GM12878 (cell line): Measurements from ENCODE around the gene MLNR. TPM values are rescaled to one million over a fixed set of nuclear protein-coding genes. Genes with fewer than 3 reads are reported as not detected.

Experiments
- ATAC-seq: fragments of 200-7000 bp; cut with Tn5 transposase; 3 replicates; pipeline ENCODE4 v1.9.1; 2020; ENCODE audit warnings: mild to moderate bottlenecking, moderate library complexity
- BruUV-seq: library from RNA; stranded (reverse); fragments of 400-500 nt; replicated peaks from 2 replicates; lab custom pipeline; 2021; lab: Mats Ljungman, UMichigan
- CTCF ChIA-PET: fragments of 300-600 bp; sonication (Branson Sonifier 250); formaldehyde crosslinking; extraction: SDS; loops from one replicate; lab custom pipeline; 2021; ENCODE audit warnings: inconsistent platforms; lab: Yijun Ruan, JAX
- POLR2A ChIA-PET: fragments of 350-600 bp; formaldehyde crosslinking; extraction: SDS; loops from one replicate; lab custom pipeline; 2021; ENCODE audit warnings: inconsistent platforms; lab: Charles Lee
- RAD21 ChIA-PET: fragments of 300-600 bp; sonication (Branson Sonifier 250); formaldehyde crosslinking; loops from one replicate; lab custom pipeline; 2023; ENCODE audit warnings: antibody characterized with exemption; ENCODE audit not compliant: unreplicated experiment; lab: Charles Lee
- SMC1A ChIA-PET: fragments of 300-600 bp; sonication (Branson Sonifier 250); formaldehyde crosslinking; loops from one replicate; lab custom pipeline; 2023; ENCODE audit not compliant: unreplicated experiment, uncharacterized antibody; lab: Charles Lee
- DNase-seq: peaks from one replicate; pipeline ENCODE4 v3.0.0-alpha.2; 2011; ENCODE audit warnings: low read depth, low spot score
- FAIRE-seq: peaks from 3 replicates; lab custom pipeline; 2011; peaks lifted over from hg19 to GRCh38; lab: Jason Lieb, UNC
- H2AFZ ChIP-seq: 2 replicates; pipeline ENCODE4 v1.6.0; 2011; ENCODE audit warnings: low read depth, low read length, control low read depth; ENCODE audit not compliant: control insufficient read depth
- H3K27ac ChIP-seq: 2 replicates; pipeline ENCODE4 v1.5.1; 2011; ENCODE audit warnings: control low read depth; ENCODE audit not compliant: control insufficient read depth, insufficient read depth
- H3K27me3 ChIP-seq, 2 experiments: replicated peaks in 1 of 2; 2 replicates each; pipeline versions ENCODE4 v1.6.0 to v1.6.1; 2011; ENCODE audit warnings: low read length in 1 of 2; ENCODE audit not compliant: control insufficient read depth in 2 of 2, insufficient read depth in 2 of 2
- H3K36me3 ChIP-seq, 2 experiments: 2 replicates each; pipeline ENCODE4 v1.5.1; 2011; ENCODE audit warnings: low read length in 1 of 2; ENCODE audit not compliant: control insufficient read depth in 2 of 2, insufficient read depth in 2 of 2
- H3K4me1 ChIP-seq: 2 replicates; pipeline ENCODE4 v1.6.1; 2011; ENCODE audit warnings: mild to moderate bottlenecking, low read length, moderate library complexity, mixed read lengths; ENCODE audit not compliant: control insufficient read depth, insufficient read depth
- H3K4me2 ChIP-seq: 2 replicates; pipeline ENCODE4 v1.6.0; 2011; ENCODE audit warnings: control low read depth; ENCODE audit not compliant: control insufficient read depth, insufficient read depth
- H3K4me3 ChIP-seq: fragments of 200-600 bp; sonication (generic); 2 replicates; pipeline ENCODE4 v1.5.1; 2016
- H3K79me2 ChIP-seq: 2 replicates; pipeline ENCODE4 v1.6.0; 2011; ENCODE audit warnings: low read length; ENCODE audit not compliant: control insufficient read depth, insufficient read depth
- H3K9ac ChIP-seq: 2 replicates; pipeline ENCODE4 v1.8.0; 2011; ENCODE audit warnings: low read length, control low read depth, mixed read lengths; ENCODE audit not compliant: control insufficient read depth, insufficient read depth
- H3K9me3 ChIP-seq: replicated peaks from 3 replicates; pipeline ENCODE4 v1.5.1; 2011; ENCODE audit warnings: mild to moderate bottlenecking, low read length; ENCODE audit not compliant: control insufficient read depth, insufficient read depth
- H4K20me1 ChIP-seq: 2 replicates; pipeline ENCODE4 v1.6.0; 2011; ENCODE audit not compliant: control insufficient read depth, insufficient read depth
- ATF7 ChIP-seq: fragments of 450-650 bp; IDR thresholded peaks from 2 replicates; pipeline ENCODE4 v1.6.1; 2016; ENCODE audit warnings: low read depth, mild to moderate bottlenecking
- ESRRA ChIP-seq: IDR thresholded peaks from 2 replicates; pipeline ENCODE4 v1.6.1; 2012; ENCODE audit warnings: mild to moderate bottlenecking, low read length, improper control_type of control experiment
- FOXM1 ChIP-seq: IDR thresholded peaks from 2 replicates; pipeline ENCODE4 v1.6.1; 2012; ENCODE audit warnings: low read depth, mild to moderate bottlenecking, inconsistent platforms, low read length, moderate library complexity
- HDAC6 ChIP-seq: fragments of 200-600 bp; sonication (generic); IDR thresholded peaks from one replicate; pipeline ENCODE4 v1.8.0; 2017; ENCODE audit warnings: antibody characterized with exemption; ENCODE audit not compliant: unreplicated experiment
- POLR2AphosphoS2 ChIP-seq: IDR thresholded peaks from 2 replicates; pipeline ENCODE4 v1.6.1; 2011; ENCODE audit warnings: low read depth, mild to moderate bottlenecking, low read length, improper control_type of control experiment, moderate library complexity
- ZNF384 ChIP-seq: IDR thresholded peaks from 2 replicates; pipeline ENCODE4 v1.6.1; 2012; ENCODE audit warnings: low read depth, mild to moderate bottlenecking, low read length, improper control_type of control experiment, borderline replicate concordance
- WGBS: methylation state at CpG from one replicate; pipeline ENCODE4 v1.1.6; 2016; ENCODE audit warnings: low lambda C conversion rate; ENCODE audit not compliant: insufficient replicate concordance, insufficient coverage; ENCODE audit errors: missing lambda C conversion rate; 5-methylcytosine and 5-hydroxymethylcytosine counted together
- in situ Hi-C: fragments of 300-500 bp; cut with MboI; formaldehyde crosslinking; loops from 9 replicates; pipeline ENCODE4 v1.14.3; 2018; ENCODE audit warnings: mixed read lengths
- intact Hi-C: fragments of 100-400 bp; cut with micrococcal nuclease; formaldehyde crosslinking; loops from one replicate; pipeline ENCODE4 v1.14.2; 2022; ENCODE audit not compliant: unreplicated experiment
- polyA plus RNA-seq, 11 experiments: library from polyadenylated mRNA; depleted of rRNA in 4 of 11; unstranded in 6 of 11; stranded (reverse) in 5 of 11; fragments of >200 nt; fragmentation: Nextera tagmentation in 4 of 11; fragmentation: Illumina TruSeq in 1 of 11; extraction: Ambion mirVana in 4 of 11; extraction: Trizol in 1 of 11; gene quantifications; 1 replicate in 1 of 11; 2 replicates in 10 of 11; pipeline versions ENCODE4 v1.2.1 to v1.2.3, GENCODE V29; 2011 to 2016; ENCODE audit warnings: inconsistent platforms in 2 of 11, missing spikeins in 2 of 11, low read depth in 1 of 11
- total RNA-seq, 4 experiments: library from RNA; depleted of rRNA in 3 of 4; stranded (reverse); fragments of >200 nt in 3 of 4; fragmentation: Illumina TruSeq in 1 of 4; extraction: Trizol in 1 of 4; gene quantifications; 2 replicates each; pipeline versions ENCODE4 v1.2.1 to v1.2.3, GENCODE V29; 2013 to 2021
- TF ChIP-seq, protein P1 (sequence below): fragments of 450-650 bp; formaldehyde crosslinking; IDR thresholded peaks from 2 replicates; pipeline ENCODE4 v1.4.0; 2020; ENCODE audit warnings: mild to moderate bottlenecking, moderate library complexity

The MLNR gene
- total and polyA plus RNA-seq, 10 of the 15 experiments (the other 5 are each of a cell fraction or from before 2014, with no cell fraction given) = not detected

DNA sequence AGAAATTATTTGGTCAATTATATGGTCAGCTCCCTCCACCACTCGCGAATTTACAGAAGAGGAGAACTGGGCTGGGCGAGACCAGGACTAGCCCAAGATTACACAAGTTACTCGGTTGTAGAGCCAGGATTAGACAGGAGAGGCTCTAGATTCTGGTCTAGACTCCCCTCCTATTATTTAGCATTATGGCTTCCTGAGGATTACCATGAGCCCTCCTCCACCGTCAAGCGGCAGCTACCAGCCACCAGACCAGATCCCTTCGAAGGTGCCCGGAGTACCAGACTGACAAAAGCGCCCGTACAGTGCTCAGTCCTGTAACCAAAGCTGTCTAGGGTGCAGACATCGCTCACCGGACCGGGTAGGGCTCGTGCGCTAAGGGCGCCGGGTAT, 497 bp upstream of the MLNR start:
- FAIRE-seq (no peak), DNase-seq (no peak), ATAC-seq (no peak)
- intact Hi-C loops = no loop called here
- SMC1A ChIA-PET = no interaction called here
- H3K27me3 ChIP-seq = peaks cover 0 to 5% of the 10 kb centered on the region in 2 experiments; a peak in 3 of 4 replicates
- H3K79me2 ChIP-seq = no peaks in the 10 kb centered on the region
- H3K9ac ChIP-seq = no peak overlapping the region
- in situ Hi-C loops = no loop called here
- H2AFZ ChIP-seq = peak overlapping the region; percentile 31; the same call in 1 of the 2 replicates
- H3K4me2 ChIP-seq = peak overlapping the region; percentile 53
- H3K4me3 ChIP-seq = no peak overlapping the region
- peaks cover 4% of the 10 kb centered on the region for H3K4me1 ChIP-seq
- no peak overlapping the region for H3K27ac ChIP-seq
- peaks cover 2% of the 10 kb centered on the region; the same call in 1 of the 3 replicates for H3K9me3 ChIP-seq
- RAD21 ChIA-PET = no interaction called here
- POLR2A ChIA-PET = no interaction called here
- H3K36me3 ChIP-seq = no peaks in the 10 kb centered on the region
- 49% methylated on average over 17 of the region's 17 CpGs for WGBS
- no TSS peak for BruUV-seq
- CTCF ChIA-PET = no interaction called here
- no peaks in the 10 kb centered on the region for H4K20me1 ChIP-seq
- TF ChIP-seq POLR2AphosphoS2 (no peak), ZNF384 (no peak), FOXM1 (no peak), ESRRA (no peak), ATF7 (no peak), HDAC6 (no peak)
- TF ChIP-seq, protein P1, sequence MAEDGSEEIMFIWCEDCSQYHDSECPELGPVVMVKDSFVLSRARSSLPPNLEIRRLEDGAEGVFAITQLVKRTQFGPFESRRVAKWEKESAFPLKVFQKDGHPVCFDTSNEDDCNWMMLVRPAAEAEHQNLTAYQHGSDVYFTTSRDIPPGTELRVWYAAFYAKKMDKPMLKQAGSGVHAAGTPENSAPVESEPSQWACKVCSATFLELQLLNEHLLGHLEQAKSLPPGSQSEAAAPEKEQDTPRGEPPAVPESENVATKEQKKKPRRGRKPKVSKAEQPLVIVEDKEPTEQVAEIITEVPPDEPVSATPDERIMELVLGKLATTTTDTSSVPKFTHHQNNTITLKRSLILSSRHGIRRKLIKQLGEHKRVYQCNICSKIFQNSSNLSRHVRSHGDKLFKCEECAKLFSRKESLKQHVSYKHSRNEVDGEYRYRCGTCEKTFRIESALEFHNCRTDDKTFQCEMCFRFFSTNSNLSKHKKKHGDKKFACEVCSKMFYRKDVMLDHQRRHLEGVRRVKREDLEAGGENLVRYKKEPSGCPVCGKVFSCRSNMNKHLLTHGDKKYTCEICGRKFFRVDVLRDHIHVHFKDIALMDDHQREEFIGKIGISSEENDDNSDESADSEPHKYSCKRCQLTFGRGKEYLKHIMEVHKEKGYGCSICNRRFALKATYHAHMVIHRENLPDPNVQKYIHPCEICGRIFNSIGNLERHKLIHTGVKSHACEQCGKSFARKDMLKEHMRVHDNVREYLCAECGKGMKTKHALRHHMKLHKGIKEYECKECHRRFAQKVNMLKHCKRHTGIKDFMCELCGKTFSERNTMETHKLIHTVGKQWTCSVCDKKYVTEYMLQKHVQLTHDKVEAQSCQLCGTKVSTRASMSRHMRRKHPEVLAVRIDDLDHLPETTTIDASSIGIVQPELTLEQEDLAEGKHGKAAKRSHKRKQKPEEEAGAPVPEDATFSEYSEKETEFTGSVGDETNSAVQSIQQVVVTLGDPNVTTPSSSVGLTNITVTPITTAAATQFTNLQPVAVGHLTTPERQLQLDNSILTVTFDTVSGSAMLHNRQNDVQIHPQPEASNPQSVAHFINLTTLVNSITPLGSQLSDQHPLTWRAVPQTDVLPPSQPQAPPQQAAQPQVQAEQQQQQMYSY (CRISPR knock-in tag) = no peak
- TF ChIP-seq, all 136 proteins: peak for 0
